22Rv1 (cell line): Measurements from ENCODE around the gene GEMIN7.

Experiments
- H3K27ac ChIP-seq: fragments of 450-650 bp; 2 replicates; pipeline ENCODE4 v1.5.1; 2017
- CTCF ChIP-seq: fragments of 450-650 bp; IDR thresholded peaks from 2 replicates; pipeline ENCODE4 v1.5.1; 2017; ENCODE audit warnings: mild to moderate bottlenecking
- ZFX ChIP-seq: fragments of 450-650 bp; IDR thresholded peaks from 2 replicates; pipeline ENCODE4 v1.6.1; 2017; ENCODE audit warnings: antibody characterized with exemption, borderline replicate concordance

The GEMIN7 gene

GRCh38 chr19:45091031-45091923, 12.2 kb downstream of the GEMIN7 start:
- TF ChIP-seq CTCF, result peak; percentile 12; the same call in 1 of the 2 replicates
- TF ChIP-seq ZFX, result no peak
- H3K27ac ChIP-seq, result peak overlapping the region; percentile 97

- H3K27ac ChIP-seq, result peak within 1 kb of the TSS; percentile 97
- TF ChIP-seq ZFX (no peak), CTCF (peak; percentile 29)
Measured at GRCh38 chr19:45092747-45093678, 14.0 kb downstream of the GEMIN7 start, which contains the start of gene PPP1R37. TSS of gene PPP1R37 (plus strand) at chr19:45093179. CDS start at chr19:45093326, 147 bp downstream.

- H3K27ac ChIP-seq, result peak overlapping the region; percentile 97
- TF ChIP-seq ZFX (no peak), CTCF (no peak)
Measured at GRCh38 chr19:45094137-45094536, 15.1 kb downstream of the GEMIN7 start.

GRCh38 chr19:45094707-45095106, 15.6 kb downstream of the GEMIN7 start:
- TF ChIP-seq ZFX, result no peak
- TF ChIP-seq CTCF, result no peak
- 0 out of 2 replicates have a peak overlapping the region, but pooled peaks have one; percentile 97 for H3K27ac ChIP-seq

GRCh38 chr19:45095496-45096413, 16.7 kb downstream of the GEMIN7 start:
- H3K27ac ChIP-seq, result no peak overlapping the region
- TF ChIP-seq CTCF, result no peak
- TF ChIP-seq ZFX, result no peak

- H3K27ac ChIP-seq, result no peak overlapping the region
- TF ChIP-seq CTCF (no peak), ZFX (no peak)
Measured at GRCh38 chr19:45096700-45097099, 17.6 kb downstream of the GEMIN7 start.
